Neural progenitor cell (in vitro differentiated cells): ENCODE results near the gene FAM221B. TPM values are rescaled to one million over a fixed set of nuclear protein-coding genes. Genes with fewer than 3 reads are reported as not detected.

Experiments
- DNase-seq: peaks from one replicate; pipeline ENCODE4 v3.0.0-alpha.2; 2016; ENCODE audit warnings: low spot score
- H2AFZ ChIP-seq: fragments of 200-600 bp; sonication (generic); replicated peaks from 2 replicates; pipeline ENCODE4 v1.6.1; 2016; ENCODE audit warnings: antibody characterized with exemption
- H3F3A ChIP-seq: fragments of 200-600 bp; sonication (generic); 2 replicates; pipeline ENCODE4 v1.6.1; 2016; ENCODE audit warnings: antibody characterized with exemption, low read depth
- H3K27ac ChIP-seq: fragments of 200-600 bp; sonication (generic); 2 replicates; pipeline ENCODE4 v1.5.1; 2016; ENCODE audit warnings: mild to moderate bottlenecking
- H3K27me3 ChIP-seq: fragments of 200-600 bp; sonication (generic); 2 replicates; pipeline ENCODE4 v1.6.1; 2016; ENCODE audit warnings: mild to moderate bottlenecking, moderate library complexity
- H3K36me3 ChIP-seq: fragments of 200-600 bp; sonication (generic); 2 replicates; pipeline ENCODE4 v1.5.1; 2016
- H3K4me1 ChIP-seq: fragments of 200-600 bp; sonication (generic); 2 replicates; pipeline ENCODE4 v1.6.1; 2016; ENCODE audit warnings: mixed run types
- H3K4me2 ChIP-seq: fragments of 200-600 bp; sonication (generic); 2 replicates; pipeline ENCODE4 v1.6.1; 2016
- H3K4me3 ChIP-seq: fragments of 200-600 bp; sonication (generic); 2 replicates; pipeline ENCODE4 v1.5.1; 2016
- H3K79me2 ChIP-seq: fragments of 200-600 bp; sonication (generic); 2 replicates; pipeline ENCODE4 v1.6.1; 2016; ENCODE audit warnings: low read depth
- H3K9ac ChIP-seq: fragments of 200-600 bp; sonication (generic); 2 replicates; pipeline ENCODE4 v1.6.1; 2016
- H3K9me3 ChIP-seq: fragments of 200-600 bp; sonication (generic); 2 replicates; pipeline ENCODE4 v1.5.1; 2016; ENCODE audit warnings: low read depth
- H4K20me1 ChIP-seq: fragments of 200-600 bp; sonication (generic); 2 replicates; pipeline ENCODE4 v1.6.1; 2016; ENCODE audit warnings: low read depth
- H3K27ac Mint-ChIP-seq: 3 replicates; pipeline ENCODE4 v1.8.0; 2021; ENCODE audit warnings: mixed read lengths
- H3K27me3 Mint-ChIP-seq: 2 replicates; pipeline ENCODE4 v1.8.0; 2022; ENCODE audit warnings: low read depth, mild to moderate bottlenecking, inconsistent platforms, moderate library complexity, mixed read lengths; ENCODE audit not compliant: insufficient read depth
- H3K36me3 Mint-ChIP-seq: 3 replicates; pipeline ENCODE4 v1.8.0; 2021; ENCODE audit warnings: mixed read lengths
- H3K4me1 Mint-ChIP-seq: 3 replicates; pipeline ENCODE4 v1.8.0; 2021; ENCODE audit warnings: mixed read lengths
- H3K4me3 Mint-ChIP-seq: 3 replicates; pipeline ENCODE4 v1.8.0; 2021; ENCODE audit warnings: mild to moderate bottlenecking, moderate library complexity, mixed read lengths
- H3K9me3 Mint-ChIP-seq: 3 replicates; pipeline ENCODE4 v1.8.0; 2020; ENCODE audit warnings: mixed read lengths
- EZH2 ChIP-seq: fragments of 200-600 bp; sonication (generic); IDR thresholded peaks from 2 replicates; pipeline ENCODE4 v1.6.1; 2017; ENCODE audit warnings: antibody characterized with exemption, mild to moderate bottlenecking, moderate library complexity
- EZH2phosphoT487 ChIP-seq: fragments of 200-600 bp; sonication (generic); IDR thresholded peaks from 2 replicates; pipeline ENCODE4 v1.6.1; 2017; ENCODE audit warnings: antibody characterized with exemption
- total RNA-seq: library from RNA; depleted of rRNA; stranded (reverse); fragments of >200 nt; gene quantifications from 2 replicates; pipeline ENCODE4 v1.2.3, GENCODE V29; 2015; ENCODE audit warnings: low replicate concordance
- TF ChIP-seq, protein P1 (sequence below): fragments of 200-600 bp; sonication (generic); IDR thresholded peaks from 2 replicates; pipeline ENCODE4 v1.5.1; 2017; ENCODE audit warnings: antibody characterized with exemption, mild to moderate bottlenecking

Gene FAM221B
- total RNA-seq, 1 donor from 2014 or later, result not detected

DNA sequence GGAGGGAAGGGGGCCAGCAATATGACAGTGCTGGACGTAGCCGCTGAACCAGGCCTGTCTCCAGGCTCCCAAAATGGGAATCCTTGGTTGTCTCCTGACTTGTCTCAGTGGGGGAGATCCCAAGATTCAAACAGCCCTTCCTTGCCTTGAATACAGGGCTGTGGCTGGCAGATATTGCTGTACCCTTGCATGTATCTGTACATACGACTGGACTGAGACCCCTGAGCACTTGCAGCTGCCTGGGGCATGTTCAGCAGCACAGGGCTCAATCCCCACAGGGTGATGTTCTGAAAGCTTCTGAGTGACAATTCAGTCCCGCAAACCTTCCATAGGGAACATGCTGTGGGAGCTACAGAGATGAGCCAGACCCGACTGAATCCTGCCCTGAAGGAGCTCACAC, 28.4 kb upstream of the FAM221B start:
- Histone ChIP-seq H3K9me3 (no peaks in the 10 kb centered on the region), H3K4me2 (no peak overlapping the region), H3K4me3 (no peak overlapping the region), H3K36me3 (no peaks in the 10 kb centered on the region), H3K27ac (no peak overlapping the region), H3F3A (no peaks in the 10 kb centered on the region), H3K27me3 (no peaks in the 10 kb centered on the region), H3K4me1 (no peaks in the 10 kb centered on the region), H4K20me1 (no peaks in the 10 kb centered on the region), H3K79me2 (no peaks in the 10 kb centered on the region), H2AFZ (no peak overlapping the region), H3K9ac (no peak overlapping the region)
- H3K4me1 Mint-ChIP-seq, result no peaks in the 10 kb centered on the region
- H3K4me3 Mint-ChIP-seq, result no peak overlapping the region
- no peak overlapping the region for H3K27ac Mint-ChIP-seq
- peaks cover 7% of the 10 kb centered on the region for H3K36me3 Mint-ChIP-seq
- no peaks in the 10 kb centered on the region for H3K9me3 Mint-ChIP-seq
- TF ChIP-seq EZH2 (no peak), EZH2phosphoT487 (no peak)
- TF ChIP-seq, protein P1, sequence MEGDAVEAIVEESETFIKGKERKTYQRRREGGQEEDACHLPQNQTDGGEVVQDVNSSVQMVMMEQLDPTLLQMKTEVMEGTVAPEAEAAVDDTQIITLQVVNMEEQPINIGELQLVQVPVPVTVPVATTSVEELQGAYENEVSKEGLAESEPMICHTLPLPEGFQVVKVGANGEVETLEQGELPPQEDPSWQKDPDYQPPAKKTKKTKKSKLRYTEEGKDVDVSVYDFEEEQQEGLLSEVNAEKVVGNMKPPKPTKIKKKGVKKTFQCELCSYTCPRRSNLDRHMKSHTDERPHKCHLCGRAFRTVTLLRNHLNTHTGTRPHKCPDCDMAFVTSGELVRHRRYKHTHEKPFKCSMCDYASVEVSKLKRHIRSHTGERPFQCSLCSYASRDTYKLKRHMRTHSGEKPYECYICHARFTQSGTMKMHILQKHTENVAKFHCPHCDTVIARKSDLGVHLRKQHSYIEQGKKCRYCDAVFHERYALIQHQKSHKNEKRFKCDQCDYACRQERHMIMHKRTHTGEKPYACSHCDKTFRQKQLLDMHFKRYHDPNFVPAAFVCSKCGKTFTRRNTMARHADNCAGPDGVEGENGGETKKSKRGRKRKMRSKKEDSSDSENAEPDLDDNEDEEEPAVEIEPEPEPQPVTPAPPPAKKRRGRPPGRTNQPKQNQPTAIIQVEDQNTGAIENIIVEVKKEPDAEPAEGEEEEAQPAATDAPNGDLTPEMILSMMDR, result no peak
- DNase-seq, result no peak
- peaks cover 6% of the 10 kb centered on the region for H3K27me3 Mint-ChIP-seq

- no peak overlapping the region for H3K27ac Mint-ChIP-seq
- no peaks in the 10 kb centered on the region for H3K9me3 Mint-ChIP-seq
Observed at GRCh38 chr9:35856206-35856605, 27.7 kb upstream of the FAM221B start.

DNA sequence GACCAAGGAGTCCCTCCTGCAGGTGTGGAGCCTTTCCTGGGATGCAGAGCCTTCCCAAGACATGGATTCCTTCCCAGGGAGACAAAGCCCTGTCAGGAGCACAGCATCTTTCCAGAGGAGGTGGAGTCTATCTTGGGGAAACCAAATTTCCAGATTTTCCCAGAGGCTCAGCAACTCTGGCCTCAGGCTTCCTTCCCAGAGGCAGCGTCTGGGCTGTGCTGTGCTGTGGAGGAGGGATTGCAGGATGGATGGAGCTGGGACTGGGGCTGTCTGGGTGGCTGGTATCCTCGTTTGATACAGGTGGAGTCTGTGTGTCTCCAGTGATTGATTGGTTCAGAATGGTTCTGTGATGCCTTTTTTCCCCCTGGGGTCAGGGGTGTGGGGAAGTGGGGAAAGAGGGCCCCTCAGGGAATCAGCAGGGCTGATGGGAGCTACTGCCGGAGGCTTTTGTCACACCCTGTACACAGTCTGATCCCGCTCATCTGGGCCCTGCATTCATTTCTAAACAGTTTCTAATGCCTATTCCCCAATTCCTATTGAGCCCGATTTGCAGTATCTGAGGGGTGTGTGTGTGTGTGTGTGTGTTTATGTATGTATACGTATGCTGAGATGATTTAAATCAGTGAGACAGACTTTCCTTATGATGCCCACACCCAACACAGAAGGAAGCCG, 25.7 kb upstream of the FAM221B start:
- Histone ChIP-seq H3K4me3 (no peak overlapping the region), H3K36me3 (no peaks in the 10 kb centered on the region), H3K4me1 (no peaks in the 10 kb centered on the region), H3K27ac (no peak overlapping the region), H3K4me2 (no peak overlapping the region), H3K9me3 (no peaks in the 10 kb centered on the region), H2AFZ (no peak overlapping the region), H3K27me3 (no peaks in the 10 kb centered on the region), H3F3A (no peaks in the 10 kb centered on the region), H4K20me1 (peaks cover 5% of the 10 kb centered on the region), H3K9ac (no peak overlapping the region), H3K79me2 (no peaks in the 10 kb centered on the region)
- H3K36me3 Mint-ChIP-seq, result peaks cover 7% of the 10 kb centered on the region
- TF ChIP-seq EZH2phosphoT487 (no peak), EZH2 (no peak)
- TF ChIP-seq, protein P1, result no peak
- no peaks in the 10 kb centered on the region for H3K4me1 Mint-ChIP-seq
- no peak for DNase-seq
- peaks cover 3% of the 10 kb centered on the region for H3K27me3 Mint-ChIP-seq
- H3K27ac Mint-ChIP-seq, result peak overlapping the region; percentile 29
- H3K4me3 Mint-ChIP-seq, result no peak overlapping the region
- H3K9me3 Mint-ChIP-seq, result no peaks in the 10 kb centered on the region

More at GRCh38 chr9:35856206-35856605, 27.7 kb upstream of the FAM221B start:
- H3K27me3 Mint-ChIP-seq, result peaks cover 3% of the 10 kb centered on the region
- no peak for DNase-seq
- no peak overlapping the region for H3K4me3 Mint-ChIP-seq
- Histone ChIP-seq H2AFZ (no peak overlapping the region), H3K36me3 (no peaks in the 10 kb centered on the region), H3K4me1 (no peaks in the 10 kb centered on the region), H4K20me1 (no peaks in the 10 kb centered on the region), H3K27me3 (no peaks in the 10 kb centered on the region), H3K9me3 (no peaks in the 10 kb centered on the region), H3K27ac (no peak overlapping the region), H3K9ac (no peak overlapping the region), H3K79me2 (no peaks in the 10 kb centered on the region), H3F3A (no peaks in the 10 kb centered on the region), H3K4me2 (no peak overlapping the region), H3K4me3 (no peak overlapping the region)
- TF ChIP-seq EZH2phosphoT487 (no peak), EZH2 (no peak)
- TF ChIP-seq, protein P1, result no peak
- no peaks in the 10 kb centered on the region for H3K4me1 Mint-ChIP-seq
- H3K36me3 Mint-ChIP-seq, result peaks cover 7% of the 10 kb centered on the region
